Neural progenitor cell (in vitro differentiated cells): ENCODE results near the gene ACAP2.

Experiments
- CTCF ChIP-seq: fragments of 200-600 bp; sonication (generic); IDR thresholded peaks from 2 replicates; pipeline ENCODE4 v1.5.1; 2017; ENCODE audit warnings: antibody characterized with exemption, mild to moderate bottlenecking
- EZH2 ChIP-seq: fragments of 200-600 bp; sonication (generic); IDR thresholded peaks from 2 replicates; pipeline ENCODE4 v1.6.1; 2017; ENCODE audit warnings: antibody characterized with exemption, mild to moderate bottlenecking, moderate library complexity

GRCh38 chr3:195250473-195251251 is 192.2 kb downstream of the ACAP2 start:
- TF ChIP-seq CTCF = no peak
- no peak for TF ChIP-seq EZH2
